ENCODE measurements around the gene SIGLEC11.
"Not testable (repeated sequence)": the region's sequence is repeated elsewhere in the genome, so short reads cannot be mapped to it uniquely, and the experiment has no call there.

Gene SIGLEC11

DNA sequence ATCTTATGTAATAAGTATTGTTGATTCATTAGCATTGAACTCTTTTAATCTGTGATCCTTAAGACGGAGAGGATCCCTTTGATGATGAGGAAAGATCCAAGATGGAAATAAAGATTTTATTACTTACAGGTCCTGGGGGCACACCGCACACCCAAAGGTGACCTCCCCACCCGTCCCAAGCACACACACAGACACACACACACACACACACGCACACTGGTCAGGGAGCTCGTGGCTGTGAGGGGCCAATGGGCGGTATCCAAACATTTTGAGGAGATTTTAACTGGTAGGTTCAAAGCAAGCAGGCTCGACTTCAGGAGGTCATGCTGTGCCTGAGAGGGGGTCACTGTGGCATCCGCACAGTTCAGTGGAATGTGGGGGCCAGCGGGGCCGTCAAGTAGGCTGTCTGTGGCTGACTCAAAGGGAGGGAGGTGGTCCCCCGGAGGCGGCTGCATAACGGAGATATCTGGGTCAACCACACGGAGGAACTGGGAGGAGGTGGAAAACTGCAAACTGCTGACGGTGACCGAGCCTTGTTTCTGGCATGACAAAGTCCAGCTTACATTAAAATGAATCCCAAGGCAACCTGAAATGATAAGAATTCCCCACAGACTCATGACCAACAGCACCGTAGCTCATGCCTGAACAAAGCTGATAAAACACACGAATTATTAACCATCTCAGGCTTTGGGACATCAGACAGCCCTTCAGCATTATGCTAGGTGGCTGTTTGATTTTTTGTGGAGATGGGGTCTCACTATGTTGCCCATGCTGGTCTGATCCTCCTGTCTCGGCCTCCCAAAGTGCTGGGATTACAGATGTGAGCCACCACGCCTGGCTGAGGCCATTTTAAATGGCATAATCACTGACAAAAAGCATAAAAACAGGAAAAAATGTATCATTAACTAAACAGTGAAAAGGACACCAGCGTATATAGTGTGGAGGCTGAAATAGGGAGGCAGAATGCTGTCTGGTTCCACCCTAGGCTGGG, 20.9 kb upstream of the SIGLEC11 start:
- no peak for DNase-seq

DNA sequence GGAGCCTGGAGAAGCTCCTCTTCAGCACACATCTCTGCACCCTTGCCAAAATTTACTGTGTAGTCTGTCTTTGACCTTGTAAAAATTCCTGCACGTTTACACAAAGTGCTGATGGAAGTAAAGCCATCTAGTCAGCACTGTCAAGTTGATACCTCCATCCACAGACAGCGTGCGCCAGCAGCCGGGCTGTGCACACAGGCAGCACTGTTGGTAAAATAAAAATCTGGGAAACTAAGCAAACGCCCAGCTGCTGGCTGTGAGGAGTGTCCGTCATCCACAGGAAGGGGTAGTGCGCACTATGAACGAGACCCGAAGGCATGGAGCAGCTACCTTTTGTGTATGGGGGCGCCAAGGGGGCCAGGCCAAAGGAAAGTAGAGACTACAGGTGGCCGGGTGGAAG, 17.4 kb upstream of the SIGLEC11 start:
- DNase-seq, result no peak

DNA sequence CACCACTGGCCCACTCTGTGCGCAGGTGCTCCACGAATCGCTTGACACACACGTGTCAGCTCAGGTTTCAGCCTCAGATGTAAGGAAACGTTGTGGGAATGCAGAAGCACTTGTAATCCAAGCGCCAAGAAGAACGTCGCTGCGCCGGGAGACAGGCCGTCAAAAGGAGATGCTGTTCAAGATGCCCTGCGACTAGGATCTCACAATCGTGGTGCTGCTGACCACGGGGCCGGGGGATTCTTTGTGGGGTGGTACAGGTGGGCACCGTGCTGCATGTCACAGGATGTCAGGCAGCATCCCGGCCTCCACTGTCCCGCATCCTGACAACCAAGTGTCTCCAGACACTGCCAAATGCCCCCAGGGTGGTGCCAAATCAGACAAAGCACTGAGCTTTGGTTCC, 16.9 kb upstream of the SIGLEC11 start:
- no peak for DNase-seq

DNA sequence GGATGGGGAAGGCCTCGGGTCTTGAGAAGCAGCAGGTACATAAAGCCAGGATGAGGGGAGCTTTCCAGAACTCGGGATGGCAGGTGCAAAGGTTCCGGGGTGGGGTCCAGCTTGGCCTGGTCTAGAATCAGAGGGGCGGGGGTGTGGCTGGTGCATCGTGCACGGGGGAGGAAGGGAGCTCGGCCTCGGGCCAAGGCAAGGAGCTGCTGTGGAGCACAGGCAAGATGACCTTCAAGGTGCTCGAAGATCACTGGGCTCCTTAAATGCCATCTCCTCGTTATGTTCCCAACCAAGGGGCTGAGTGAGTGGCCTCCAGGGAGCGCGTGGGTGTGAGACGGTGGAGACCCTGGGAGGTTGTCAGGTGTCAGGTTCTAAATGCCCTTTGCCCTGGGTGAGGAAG, 16.1 kb upstream of the SIGLEC11 start:
- DNase-seq, result no peak

DNA sequence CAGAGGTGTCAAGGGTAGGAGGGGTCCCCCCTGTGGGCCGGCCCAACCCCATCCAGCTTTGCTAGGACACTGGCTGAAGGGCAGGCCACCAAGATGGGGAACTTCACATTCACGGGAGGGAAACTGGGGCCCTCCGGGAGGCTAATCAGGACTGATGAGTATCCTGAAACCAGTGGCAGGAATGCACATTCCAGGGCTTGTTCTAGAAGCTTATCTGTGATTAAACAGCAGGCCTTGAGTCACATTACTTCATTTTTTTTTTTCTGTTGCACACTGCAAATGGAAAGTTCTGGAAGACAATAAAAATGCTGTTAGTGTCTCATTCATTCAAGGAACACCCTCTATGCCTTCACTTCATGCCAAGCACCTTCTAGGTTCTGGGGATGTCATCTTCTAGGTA, 15.5 kb upstream of the SIGLEC11 start:
- no peak for DNase-seq

DNA sequence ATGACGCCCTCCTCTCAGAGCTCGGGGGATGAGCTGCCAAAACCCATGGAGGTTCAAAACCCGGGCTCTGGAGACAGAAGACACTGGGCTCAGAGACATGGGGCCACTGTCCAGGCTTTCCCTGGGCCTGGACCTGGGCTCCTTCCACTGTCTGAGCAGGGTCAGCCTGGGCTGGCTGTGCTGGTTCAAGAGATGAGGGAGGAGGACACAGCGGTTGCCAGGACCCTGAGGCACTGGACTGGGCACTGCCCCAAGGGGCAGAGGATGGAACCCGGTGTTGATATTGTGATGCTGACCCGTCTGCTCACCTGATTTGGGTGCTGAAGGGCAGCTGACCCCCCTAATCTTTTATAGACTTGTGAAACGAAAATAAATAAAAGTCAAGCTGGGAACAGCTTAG, 14.1 kb upstream of the SIGLEC11 start:
- no peak for DNase-seq

DNA sequence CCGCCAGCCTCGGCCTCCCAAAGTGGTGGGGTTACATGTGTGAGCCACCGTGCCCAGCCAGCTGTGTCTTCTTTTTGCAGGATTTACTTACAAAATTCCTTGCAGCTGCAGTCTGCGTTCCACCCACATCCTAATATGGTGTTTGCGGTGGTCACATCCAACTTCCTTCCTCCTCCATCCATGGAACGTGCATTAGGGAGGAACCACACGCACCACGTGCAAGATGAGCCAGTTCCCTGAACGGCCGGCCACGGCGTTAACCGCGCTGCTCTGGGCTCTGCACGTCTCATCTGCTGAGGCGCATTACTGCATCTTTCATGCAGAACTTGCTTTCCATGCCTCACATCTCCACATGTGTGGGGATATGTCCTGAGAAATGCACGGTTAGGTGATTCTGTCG, 13.0 kb upstream of the SIGLEC11 start:
- no peak for DNase-seq

DNA sequence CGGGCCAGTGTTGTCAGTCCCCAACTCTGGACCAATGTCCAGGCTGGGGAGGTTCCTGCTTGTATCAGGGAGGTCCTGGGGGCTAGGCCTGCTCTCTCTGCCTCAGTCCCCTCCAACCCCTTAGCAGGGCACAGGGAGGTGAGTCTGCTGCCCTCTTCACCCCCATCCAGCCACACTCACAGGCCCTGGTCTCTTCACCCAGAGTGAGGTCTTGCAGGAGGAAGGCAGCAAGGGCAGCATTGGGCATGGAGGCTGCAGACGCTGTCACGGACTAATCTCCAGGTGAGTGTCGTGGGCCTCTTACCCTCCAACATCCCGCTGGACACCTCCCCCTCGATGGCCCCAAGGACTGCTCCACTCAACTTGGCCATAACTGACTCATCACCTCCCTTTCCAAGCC, 11.9 kb upstream of the SIGLEC11 start:
- DNase-seq, result no peak

DNA sequence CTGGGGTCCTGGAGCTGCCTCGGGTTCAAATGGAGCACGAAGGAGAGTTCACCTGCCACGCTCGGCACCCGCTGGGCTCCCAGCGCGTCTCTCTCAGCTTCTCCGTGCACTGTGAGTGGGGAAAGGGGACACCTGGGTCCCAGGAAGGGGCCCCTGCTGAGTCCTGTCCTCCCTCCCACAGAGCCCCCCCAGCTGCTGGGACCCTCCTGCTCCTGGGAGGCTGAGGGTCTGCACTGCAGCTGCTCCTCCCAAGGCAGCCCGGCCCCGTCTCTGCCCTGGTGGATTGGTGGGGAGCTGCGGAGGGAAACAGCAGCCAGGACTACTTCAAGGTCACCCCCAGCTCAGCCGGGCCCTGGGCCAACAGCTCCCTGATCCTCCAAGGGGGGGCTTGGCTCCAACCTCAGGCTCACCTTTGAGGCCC, 11.0 kb upstream of the SIGLEC11 start:
- no peak for DNase-seq

DNA sequence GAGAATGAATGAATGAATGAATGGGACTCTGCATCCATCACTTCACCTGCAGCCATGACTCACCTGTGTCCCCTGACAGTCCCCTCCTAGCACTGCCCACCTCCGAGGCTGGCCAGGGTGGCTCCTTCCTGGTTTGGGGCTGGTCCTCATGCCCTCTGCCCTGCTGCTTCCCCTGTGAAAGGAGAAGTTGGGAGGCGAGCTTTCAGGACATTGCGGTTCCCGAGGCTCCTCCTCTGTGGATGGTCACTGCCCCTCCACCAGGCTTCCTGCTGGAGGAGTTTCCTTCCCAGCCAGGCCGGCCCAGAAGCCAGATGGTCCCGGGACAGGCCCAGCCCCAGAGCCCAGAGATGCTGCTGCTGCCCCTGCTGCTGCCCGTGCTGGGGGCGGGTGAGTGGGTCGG, 8.4 kb upstream of the SIGLEC11 start:
- DNase-seq, result not testable (repeated sequence)

DNA sequence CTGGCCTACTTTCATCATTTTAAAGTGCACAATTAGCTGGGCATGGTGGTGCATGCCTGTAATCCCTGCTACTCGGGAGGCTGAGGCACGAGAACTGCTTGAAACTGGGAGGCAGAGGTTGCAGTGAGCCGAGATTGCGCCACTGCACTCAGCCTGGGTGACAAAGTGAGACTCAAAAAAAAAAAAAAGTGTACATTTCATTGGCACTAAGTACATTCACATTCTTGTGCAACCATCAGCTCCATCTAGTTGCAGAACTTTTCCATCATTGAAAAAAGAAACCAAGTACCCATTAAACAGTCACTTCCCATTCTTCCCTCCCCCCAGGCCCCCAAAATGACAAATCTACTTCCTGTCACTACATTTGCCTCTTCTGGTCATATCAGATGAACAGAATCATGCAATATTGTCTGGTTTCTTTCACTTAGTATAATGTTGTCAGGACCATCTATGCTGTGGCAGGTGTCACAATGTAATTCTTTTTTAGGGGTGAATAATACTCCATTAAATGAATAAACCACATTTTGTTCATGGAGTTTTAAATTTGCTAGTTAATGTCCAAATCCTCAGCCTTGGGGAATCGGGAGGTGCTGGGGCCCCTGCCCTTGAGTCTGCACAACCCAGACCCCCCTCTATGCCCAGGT, 7.4 kb upstream of the SIGLEC11 start:
- DNase-seq, result peak; percentile 67

DNA sequence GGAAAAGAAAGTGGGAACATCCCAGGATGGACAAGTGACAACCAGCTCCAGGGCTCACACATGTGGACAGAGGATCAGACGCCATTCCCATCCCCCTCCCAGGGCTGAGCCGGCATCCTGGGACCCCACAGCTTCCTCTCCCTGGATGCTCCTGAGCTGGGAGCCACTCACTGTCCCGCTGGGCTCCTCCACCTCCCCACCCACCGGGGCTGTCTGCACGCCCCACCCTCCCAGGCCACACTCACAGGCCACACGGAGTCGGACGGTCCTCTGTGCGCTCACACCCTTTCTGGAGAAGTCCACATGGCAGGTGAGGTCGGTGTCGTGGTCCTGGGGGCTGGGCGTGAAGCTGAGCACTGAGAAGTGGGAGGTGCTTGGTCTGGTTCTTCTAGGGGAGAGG, 1.1 kb downstream of the SIGLEC11 start:
- DNase-seq, result not testable (repeated sequence)

DNA sequence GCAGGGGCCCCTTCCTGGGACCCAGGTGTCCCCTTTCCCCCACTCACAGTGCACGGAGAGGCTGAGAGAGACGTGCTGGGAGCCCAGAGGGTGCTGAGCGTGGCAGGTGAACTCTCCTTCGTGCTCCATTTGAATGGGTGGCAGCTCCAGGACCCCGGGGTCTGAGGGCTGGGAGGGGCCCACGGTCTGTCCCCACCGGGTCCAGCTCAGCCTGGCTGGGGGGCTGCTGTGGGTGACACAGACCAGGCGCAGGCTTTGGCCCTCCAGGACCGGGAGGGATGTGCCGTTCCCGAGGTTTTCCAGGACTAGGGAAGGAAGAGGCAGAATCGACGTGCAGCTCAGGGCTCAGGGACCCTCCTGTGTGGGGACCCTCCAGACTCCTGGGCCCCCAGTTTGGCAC, 2.4 kb downstream of the SIGLEC11 start:
- DNase-seq, result not testable (repeated sequence)

DNA sequence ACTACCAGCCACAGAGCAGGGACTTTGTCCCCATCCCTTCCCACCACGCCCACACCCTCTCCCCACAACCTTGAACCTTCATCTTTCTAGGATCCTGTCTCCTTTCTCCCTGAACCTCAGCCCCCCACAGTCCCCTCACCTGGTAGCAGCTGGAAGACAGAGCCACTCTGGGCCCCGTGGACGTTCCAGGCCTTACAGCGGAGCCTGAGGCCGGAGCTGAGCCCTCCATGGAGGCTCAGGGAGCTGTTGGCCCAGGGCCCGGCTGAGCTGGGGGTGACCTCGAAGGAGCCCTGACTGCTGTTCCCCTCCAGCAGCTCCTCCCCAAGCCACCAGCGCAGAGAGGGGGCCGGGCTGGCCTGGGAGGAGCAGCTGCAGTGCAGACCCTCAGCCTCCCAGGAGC, 2.8 kb downstream of the SIGLEC11 start:
- DNase-seq, result not testable (repeated sequence)

DNA sequence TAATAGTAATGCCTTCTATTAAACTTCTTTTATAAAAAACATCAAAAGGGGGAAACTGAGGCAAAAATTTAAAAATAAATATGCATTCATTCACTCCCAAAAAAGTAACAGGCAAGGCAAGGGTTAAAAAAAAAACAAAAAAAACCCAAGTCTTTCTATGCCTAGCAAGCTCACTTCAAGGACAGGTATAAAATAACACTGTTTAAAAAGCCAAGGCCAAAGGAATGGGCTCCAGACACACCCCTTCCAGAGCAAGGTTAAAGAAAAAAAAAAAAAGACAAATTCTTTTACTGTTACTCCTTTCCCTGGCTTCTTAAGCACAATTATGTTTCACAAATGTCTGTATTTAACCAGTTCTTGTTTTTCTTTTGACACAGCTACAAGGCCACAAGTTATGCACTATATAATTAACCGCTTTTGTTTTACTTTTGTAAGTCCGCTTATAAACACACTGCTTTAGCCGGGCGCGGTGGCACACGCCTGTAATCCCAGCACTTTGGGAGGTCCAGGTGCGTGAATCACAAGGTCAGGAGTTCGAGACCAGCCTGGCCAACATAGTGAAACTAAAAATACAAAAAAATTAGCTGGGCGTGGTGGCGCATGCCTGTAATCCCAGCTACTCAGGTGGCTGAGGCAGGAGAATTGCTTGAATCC, 3.6 kb downstream of the SIGLEC11 start:
- no peak for DNase-seq

DNA sequence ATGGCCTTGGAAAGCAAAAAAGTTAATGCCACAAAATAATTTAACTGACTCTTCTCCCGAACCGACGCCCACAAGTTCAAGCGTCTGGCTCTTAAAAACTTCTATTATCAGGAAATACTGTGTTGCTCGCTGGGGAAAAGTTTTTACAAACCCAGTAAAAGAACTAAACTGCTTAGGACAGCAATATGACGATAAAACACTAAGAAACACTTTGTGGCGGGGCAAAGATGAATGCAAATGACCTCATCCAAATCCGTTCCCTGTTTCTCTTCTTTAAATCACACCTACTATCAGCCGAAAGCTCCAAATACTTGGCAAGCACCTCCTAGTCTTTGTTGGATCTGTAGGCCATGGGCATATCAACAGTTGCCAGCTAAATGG, 4.9 kb downstream of the SIGLEC11 start:
- no peak for DNase-seq

DNA sequence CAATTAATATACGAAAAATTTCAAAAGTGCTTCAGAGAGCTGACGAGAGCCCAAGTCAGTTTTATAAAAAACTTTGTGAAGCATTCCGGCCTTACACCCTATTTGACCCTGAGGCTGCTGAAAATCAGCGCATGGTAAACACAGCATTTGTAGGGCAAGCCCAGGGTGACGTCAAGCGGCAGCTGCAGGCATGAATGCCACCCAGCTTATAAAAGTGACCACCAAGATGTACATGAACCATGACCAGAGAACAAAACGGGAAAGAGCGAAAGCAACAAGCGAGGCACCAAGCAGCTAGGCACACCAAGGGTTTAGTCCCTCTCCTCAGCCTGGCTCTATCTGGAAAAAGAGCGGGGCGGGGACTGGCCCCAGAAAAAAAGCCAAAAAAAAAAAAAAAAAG, 6.0 kb downstream of the SIGLEC11 start:
- DNase-seq, result no peak

DNA sequence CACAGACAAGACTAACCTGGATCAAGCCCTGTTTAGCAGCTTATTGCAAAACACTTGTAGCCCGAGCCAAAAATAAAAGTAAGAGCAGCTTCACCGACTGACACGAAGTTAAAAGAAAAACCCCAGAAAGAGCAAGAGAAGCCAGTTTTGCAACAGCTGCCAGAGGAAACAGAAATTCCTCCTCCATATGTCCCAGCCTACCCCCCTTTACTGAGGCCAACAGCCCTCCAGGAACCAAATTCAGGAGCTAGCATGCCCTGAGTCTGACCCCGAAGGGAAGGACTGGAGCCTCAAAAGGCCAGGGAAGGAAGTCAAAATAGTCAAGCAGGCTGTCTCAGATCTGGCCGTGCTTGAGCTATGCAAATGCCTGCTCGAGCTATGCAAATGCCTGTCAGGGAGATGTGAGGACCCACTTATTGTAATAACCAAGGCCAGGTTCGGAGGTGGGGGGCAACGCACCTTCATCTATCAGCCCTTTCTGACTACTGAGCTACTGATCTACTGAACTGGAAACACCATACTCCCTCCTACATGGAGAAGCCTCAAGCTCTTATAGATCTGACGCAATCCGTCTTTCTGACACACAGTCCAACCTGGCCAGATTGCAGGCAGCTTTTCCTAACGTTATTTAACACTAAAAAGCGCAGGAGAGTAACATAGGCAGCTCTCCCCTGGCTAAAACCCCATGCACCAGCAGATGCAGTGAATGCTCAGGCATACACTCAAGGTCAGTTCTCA, 6.7 kb downstream of the SIGLEC11 start:
- DNase-seq, result no peak

DNA sequence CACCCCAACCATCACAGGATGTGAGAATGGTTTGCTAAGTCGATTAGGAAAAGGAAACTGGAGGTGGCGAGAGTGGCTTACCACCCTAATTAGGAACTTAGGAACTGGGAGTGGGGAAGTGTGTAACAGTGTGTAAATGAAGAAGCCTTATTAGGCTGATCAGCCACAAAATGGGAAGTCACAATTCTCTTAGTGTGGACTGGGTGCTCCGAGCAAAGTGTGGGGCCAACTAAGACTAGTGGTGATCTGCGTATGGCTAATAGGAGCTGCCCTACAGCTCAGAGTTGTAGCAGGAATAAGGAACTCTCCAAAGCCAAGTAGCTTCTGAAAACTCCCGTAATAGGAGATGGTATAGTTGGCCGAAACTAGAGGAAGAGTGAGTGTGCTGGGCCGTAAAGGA, 7.6 kb downstream of the SIGLEC11 start:
- DNase-seq, result no peak

DNA sequence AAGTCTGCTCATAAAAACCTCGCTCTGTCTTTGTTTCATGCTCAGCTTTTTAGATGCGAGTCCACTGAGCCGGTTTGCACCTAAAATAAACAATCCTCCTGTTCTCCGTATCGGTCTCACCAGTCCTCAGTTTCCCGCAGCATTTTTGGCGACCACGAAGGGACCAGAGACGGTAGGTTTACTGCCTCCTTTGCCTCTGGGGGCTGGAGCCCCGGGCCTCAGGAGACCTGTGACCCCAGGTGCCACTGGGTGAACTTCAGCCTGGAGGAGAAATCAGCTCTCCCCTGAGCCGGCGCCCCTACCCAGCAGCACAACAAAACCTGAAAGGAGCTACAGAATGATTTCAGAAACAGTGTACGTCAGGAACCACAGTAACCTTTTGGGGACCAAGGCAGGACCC, 8.1 kb downstream of the SIGLEC11 start:
- DNase-seq, result no peak

DNA sequence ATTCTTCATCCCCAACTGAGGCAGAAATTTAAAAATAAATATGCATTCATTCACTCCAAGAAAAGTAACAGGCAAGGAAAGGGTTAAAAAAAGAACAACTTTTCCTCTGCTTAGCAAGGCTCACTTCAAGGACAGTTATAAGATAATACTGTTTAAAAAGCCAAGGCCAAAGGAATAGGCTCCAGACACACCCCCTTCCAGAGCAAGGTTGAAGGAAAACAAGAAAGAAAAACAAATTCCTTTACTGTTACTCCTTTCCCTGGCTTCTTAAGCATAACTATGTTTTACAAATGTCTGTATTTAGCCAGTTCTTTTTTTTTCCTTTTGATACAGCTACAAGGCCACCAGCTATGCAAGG, 8.5 kb downstream of the SIGLEC11 start:
- DNase-seq, result no peak

DNA sequence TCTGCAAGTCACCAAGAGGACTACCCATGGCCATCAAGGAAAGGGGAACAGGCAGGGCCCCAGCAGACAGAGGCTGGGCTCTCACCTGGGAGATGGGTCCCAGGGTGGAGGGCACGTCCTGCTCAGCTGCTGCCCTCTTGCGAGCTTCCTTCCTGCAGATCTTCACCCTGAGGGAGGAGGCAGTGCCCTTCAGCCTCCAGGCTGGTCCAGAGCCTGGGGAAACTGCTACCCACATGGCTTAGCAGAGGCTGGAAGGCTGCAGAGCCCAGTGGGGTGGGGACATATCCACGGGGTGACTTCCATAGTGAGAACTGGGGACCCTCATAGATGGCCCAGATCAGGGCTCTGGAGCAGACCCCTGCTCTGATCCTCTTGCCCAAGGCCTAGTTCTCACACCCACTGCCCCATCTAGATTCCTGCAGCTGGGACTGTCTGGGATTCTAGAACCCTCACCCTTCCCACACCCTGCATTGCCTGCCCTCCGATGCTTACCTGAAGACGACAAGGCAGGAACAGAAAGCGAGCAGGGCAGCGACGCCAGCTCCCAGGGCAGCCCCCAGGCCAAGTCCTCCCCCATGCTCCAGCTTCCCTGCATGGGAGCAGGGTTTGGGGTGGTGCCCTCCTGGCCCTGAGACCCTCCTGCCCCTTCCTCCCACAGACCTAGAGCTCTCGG, 9.0 kb downstream of the SIGLEC11 start:
- no peak for DNase-seq

Data from SIG-M5 (cell line).